Coronary artery (tissue), 2 donors: ENCODE measurements around the gene CUL1.
"Not testable (repeated sequence)": the region's sequence is repeated elsewhere in the genome, so short reads cannot be mapped to it uniquely, and the experiment has no call there.

Experiments used
- DNase-seq: peaks from one replicate; pipeline ENCODE4 v3.0.0-alpha.2; 2017; ENCODE audit warnings: low spot score
- H3K27ac ChIP-seq, 2 donors: fragments of 200-600 bp; sonication (generic); one replicate each; pipeline ENCODE4 v1.5.1; 2016 to 2019
- H3K4me3 ChIP-seq: fragments of 200-600 bp; sonication (generic); 2 replicates; pipeline ENCODE4 v1.5.1; 2016; ENCODE audit warnings: mild to moderate bottlenecking, moderate library complexity
- TF ChIP-seq, protein P1 (sequence below): fragments of 200-600 bp; sonication (generic); IDR thresholded peaks from one replicate; pipeline ENCODE4 v1.5.1; 2019; ENCODE audit warnings: antibody characterized with exemption

CUL1 gene

DNA sequence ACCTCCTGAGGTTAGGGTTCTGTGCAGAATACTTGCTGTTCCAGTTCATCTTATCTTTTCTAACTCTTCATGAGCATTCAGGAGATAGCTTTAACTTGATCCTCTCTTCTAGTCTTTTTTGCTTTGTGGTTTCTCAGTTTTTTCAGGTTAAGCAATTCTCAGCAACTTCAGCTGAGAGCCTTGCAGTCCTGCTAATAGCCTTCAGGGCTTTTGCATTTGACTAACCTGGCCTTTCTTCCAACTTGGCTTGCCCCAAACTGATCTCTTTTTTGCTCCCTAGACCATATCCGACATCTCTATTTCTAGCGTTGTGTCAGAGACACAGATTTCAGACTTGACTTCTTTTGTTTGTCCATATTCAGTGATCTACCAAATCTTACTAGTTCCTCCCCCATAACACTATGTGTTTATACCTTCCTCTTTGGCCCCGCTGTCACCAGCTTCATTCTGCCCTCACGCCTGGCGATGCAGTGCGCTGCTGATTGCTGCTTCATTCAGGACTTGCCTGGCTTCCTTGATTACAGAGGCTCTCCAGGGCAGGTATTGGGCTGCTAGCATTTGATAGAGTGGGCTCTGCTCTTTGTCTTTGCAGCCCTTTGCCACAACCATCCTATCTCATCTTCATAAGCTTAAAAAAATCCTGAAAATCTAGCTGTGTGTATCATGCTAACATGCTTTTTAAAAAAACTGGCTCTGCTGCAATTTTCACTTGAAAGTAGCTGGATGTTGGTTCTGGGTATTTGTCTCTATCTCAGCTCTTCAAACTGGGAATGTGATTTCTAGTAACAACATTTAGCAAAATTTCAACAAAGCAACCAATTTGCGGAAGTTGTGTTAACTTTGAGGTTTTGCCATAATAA is 9.6 kb downstream of the CUL1 start:
- Histone ChIP-seq H3K4me3 (no peak overlapping the region), H3K27ac (no peak overlapping the region)
- TF ChIP-seq, protein P1, sequence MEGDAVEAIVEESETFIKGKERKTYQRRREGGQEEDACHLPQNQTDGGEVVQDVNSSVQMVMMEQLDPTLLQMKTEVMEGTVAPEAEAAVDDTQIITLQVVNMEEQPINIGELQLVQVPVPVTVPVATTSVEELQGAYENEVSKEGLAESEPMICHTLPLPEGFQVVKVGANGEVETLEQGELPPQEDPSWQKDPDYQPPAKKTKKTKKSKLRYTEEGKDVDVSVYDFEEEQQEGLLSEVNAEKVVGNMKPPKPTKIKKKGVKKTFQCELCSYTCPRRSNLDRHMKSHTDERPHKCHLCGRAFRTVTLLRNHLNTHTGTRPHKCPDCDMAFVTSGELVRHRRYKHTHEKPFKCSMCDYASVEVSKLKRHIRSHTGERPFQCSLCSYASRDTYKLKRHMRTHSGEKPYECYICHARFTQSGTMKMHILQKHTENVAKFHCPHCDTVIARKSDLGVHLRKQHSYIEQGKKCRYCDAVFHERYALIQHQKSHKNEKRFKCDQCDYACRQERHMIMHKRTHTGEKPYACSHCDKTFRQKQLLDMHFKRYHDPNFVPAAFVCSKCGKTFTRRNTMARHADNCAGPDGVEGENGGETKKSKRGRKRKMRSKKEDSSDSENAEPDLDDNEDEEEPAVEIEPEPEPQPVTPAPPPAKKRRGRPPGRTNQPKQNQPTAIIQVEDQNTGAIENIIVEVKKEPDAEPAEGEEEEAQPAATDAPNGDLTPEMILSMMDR, result no peak
- no peak for DNase-seq

DNA sequence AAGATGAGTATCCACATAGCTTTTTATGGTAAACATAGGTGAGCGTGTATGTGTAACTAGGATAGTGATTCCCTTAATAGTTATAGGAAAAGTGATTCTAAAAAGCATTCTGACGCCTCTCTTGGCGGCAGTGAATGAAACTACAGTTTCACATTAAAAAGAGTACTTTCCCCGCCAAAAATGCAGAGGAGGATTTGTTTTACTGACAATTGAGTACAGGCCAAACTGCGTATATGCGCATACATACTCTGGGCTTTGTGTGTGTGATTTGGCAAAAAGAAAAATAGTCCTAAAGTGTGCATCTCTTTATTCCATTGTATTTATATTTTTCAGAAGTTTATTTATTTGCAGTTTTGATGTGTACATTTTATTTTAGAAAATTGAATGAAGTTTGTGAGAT is 10.3 kb downstream of the CUL1 start:
- no peak for DNase-seq
- H3K4me3 ChIP-seq, result no peak overlapping the region
- no peak overlapping the region for H3K27ac ChIP-seq
- TF ChIP-seq, protein P1, result no peak

DNA sequence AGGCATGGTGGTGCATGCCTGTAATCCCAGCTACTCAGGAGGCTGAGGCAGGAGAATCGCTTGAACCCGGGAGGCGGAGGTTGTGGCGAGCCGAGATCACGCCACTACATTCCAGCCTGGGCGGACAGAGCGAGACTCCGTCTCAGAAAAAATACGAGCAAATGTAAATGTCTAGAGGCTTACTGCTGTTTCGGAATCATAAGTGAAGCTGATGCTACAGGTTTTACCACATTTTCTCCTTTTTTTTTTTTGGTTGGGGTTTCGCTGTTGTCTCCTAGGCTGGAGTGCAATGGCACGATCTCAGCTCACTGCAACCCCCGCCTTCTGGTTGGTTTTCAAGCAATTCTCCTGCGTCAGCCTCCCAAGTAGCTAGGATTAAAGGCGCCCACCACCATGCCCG is 11.7 kb downstream of the CUL1 start:
- not testable (repeated sequence) for DNase-seq, H3K4me3 ChIP-seq, H3K27ac ChIP-seq

DNA sequence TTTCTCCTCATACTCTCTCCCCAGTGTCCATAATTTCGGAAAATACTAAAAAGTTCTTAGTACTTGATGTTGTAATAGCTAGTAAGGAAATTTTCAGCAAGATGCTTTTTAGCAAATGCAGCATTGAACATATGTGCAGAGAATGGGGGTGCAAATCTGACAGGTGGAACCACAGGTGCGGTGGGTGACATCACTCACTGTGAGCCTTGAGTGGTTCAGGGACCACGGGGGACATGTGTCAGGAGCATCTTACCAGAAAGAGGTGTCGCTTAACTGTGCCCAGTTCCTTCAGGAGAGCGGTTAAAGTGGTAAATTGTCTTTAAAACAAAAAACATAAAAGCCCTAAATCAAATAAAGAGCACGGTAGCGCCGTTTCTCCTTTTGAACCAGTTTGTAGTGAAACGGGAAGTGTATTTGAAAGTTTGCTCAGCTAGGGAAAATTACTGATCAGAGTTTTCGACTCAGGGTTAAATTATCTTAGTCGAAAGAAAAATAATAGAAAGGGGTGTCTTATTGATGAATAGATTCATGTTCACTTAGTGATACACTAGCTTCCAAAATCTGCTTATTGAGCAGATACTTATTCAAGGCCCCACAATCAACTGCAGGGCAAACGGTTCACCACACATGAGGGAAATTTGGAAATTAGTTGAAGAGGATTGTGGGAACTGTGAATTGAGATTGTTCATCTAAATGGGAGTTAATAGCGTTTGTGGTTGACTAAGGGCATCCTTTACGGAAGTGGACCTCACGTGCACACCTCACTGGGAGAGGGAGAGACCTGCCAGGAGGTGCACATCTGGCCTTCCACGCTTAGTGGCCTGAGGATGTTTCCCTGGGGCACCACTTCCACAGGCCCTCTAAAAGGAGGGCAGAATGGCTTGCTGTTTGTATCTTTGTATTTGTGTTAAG is 12.7 kb downstream of the CUL1 start:
- TF ChIP-seq, protein P1, result no peak
- no peak overlapping the region for H3K4me3 ChIP-seq
- H3K27ac ChIP-seq, result no peak overlapping the region
- DNase-seq, result no peak

DNA sequence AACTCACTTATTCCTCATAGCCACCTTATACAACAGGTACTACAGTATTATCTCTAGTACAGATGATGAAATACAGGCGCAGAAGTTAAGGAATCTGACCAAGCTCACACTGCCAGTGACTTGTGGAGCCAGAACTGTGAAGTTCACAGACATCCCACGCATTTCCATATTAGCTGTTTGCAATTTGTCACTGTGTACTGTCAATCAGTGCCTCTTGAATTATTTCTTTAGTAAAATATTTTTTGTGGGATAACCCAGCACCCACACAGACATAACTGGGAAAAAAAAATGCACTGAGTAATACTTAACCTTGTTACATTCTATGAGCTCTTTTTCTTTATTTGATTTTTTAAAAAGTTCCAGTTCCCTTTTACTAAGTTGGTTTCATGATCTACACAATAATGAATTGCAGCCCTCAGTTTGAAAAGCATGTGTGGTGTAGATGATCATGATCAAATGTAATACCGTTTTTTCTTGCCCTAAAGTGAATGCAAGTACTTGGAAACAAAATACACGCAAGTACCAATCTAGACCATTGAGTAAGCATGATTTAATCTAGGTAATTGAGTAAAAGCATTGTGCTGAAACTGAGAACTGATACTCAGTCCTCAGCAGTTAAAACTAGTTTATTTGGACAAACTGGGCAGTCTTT is 14.1 kb downstream of the CUL1 start:
- DNase-seq, result no peak
- TF ChIP-seq, protein P1, result no peak
- H3K27ac ChIP-seq, result no peak overlapping the region
- no peak overlapping the region for H3K4me3 ChIP-seq

DNA sequence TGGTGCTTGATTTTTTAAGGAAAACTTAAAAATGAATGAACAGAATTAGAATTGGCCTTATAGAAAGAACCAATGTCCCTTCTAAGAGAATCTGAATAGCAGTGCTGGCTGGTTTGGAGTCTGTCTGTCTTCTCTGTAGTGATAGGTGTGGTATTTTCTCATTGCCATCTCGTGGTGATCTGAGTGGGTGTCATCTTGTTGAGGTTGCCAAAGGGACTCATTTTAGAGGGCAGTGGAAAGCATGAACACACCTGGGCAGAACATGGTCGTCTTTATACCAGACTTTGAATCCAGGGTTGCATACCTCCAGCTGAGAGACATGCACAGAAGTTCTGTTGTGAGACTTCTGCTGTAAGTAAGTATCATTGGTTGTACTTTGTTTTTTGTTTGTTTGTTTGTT is 15.8 kb downstream of the CUL1 start:
- Histone ChIP-seq H3K4me3 (no peak overlapping the region), H3K27ac (no peak overlapping the region)
- TF ChIP-seq, protein P1, result no peak
- no peak for DNase-seq

DNA sequence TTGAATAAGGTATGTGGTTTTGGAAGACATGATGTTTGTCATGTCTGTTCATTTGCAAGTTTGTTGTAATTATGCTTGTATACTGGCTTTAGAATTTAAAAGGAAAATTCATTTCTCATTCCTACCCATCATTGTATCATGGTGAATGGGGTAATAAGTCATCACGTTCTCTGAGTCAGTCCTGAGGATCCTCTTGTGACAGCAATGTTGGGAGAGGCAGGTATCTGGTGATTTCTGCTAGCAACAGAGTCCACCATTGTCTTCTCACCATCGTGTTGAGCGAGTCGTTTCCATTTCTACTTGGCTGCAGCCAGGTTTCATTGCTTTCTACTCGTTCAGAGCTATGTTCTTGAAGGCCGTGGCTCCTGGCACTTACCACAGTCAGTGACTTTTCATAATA is 16.3 kb downstream of the CUL1 start:
- no peak for DNase-seq
- Histone ChIP-seq H3K27ac (no peak overlapping the region), H3K4me3 (no peak overlapping the region)
- TF ChIP-seq, protein P1, result no peak
